GM18519 (cell line): ENCODE measurements around the gene SP140.
"Not testable (repeated sequence)": the region's sequence is repeated elsewhere in the genome, so short reads cannot be mapped to it uniquely, and the experiment has no call there.

Experiments
- ATAC-seq: cut with Tn5 transposase; IDR thresholded peaks from one replicate; pipeline ENCODE4 v1.9.1; 2021; ENCODE audit warnings: mild to moderate bottlenecking, moderate library complexity; ENCODE audit not compliant: unreplicated experiment, low FRiP score

SP140 gene

GRCh38 chr2:230324503-230324902 lies 99.0 kb downstream of the SP140 start:
- ATAC-seq, result no peak

- ATAC-seq, result no peak
These were observed 100.0 kb downstream of the SP140 start for GRCh38 chr2:230325316-230326243.

- ATAC-seq, result peak; percentile 81
These were observed 101.2 kb downstream of the SP140 start, which contains the start of gene SP140L for GRCh38 chr2:230326453-230327417. TSS of gene SP140L (plus strand) at chr2:230327193. CDS start at chr2:230327270, 77 bp downstream.

- ATAC-seq, result peak; percentile 22
These were observed 102.0 kb downstream of the SP140 start for GRCh38 chr2:230327418-230328154.

- no peak for ATAC-seq
These were observed 102.6 kb downstream of the SP140 start for GRCh38 chr2:230328155-230328458.

- no peak for ATAC-seq
These were observed 104.5 kb downstream of the SP140 start for GRCh38 chr2:230329946-230330605.

GRCh38 chr2:230330725-230331124 lies 105.2 kb downstream of the SP140 start:
- ATAC-seq, result no peak

GRCh38 chr2:230335461-230335863 lies 109.9 kb downstream of the SP140 start:
- ATAC-seq, result no peak

GRCh38 chr2:230335864-230336506 lies 110.4 kb downstream of the SP140 start:
- ATAC-seq, result no peak

GRCh38 chr2:230341936-230342528 lies 116.5 kb downstream of the SP140 start:
- not testable (repeated sequence) for ATAC-seq

GRCh38 chr2:230343041-230343624 lies 117.6 kb downstream of the SP140 start:
- not testable (repeated sequence) for ATAC-seq

- ATAC-seq, result no peak
These were observed 118.2 kb downstream of the SP140 start for GRCh38 chr2:230343747-230344146.

- ATAC-seq, result no peak
These were observed 120.9 kb downstream of the SP140 start for GRCh38 chr2:230346465-230346864.

- ATAC-seq, result no peak
These were observed 121.5 kb downstream of the SP140 start for GRCh38 chr2:230346921-230347533.

GRCh38 chr2:230347659-230348305 lies 122.2 kb downstream of the SP140 start:
- peak; percentile 55 for ATAC-seq

GRCh38 chr2:230348787-230349186 lies 123.3 kb downstream of the SP140 start:
- no peak for ATAC-seq

- no peak for ATAC-seq
These were observed 130.5 kb downstream of the SP140 start for GRCh38 chr2:230356084-230356483.

GRCh38 chr2:230358305-230358704 lies 132.8 kb downstream of the SP140 start:
- ATAC-seq, result no peak
